K562 (cell line): Measurements from ENCODE around the gene PNPO. TPM values are rescaled to one million over a fixed set of nuclear protein-coding genes. Genes with fewer than 3 reads are reported as not detected.

Experiments used
- FOXA3 ChIP-seq, 2 experiments: fragments of 450-650 bp in 1 of 2; sonication (generic) in 1 of 2; formaldehyde crosslinking; IDR thresholded peaks in 1 of 2; conservative IDR thresholded peaks in 1 of 2; 2 replicates each; pipeline versions ENCODE4 v1.4.0 to v1.8.0; 2020 to 2022; ENCODE audit warnings: mild to moderate bottlenecking in 2 of 2, missing genetic modification reagents in 1 of 2
- HMBOX1 ChIP-seq: sonication (generic); IDR thresholded peaks from 2 replicates; pipeline ENCODE4 v1.6.1; 2016
- HMG20A ChIP-seq: fragments of 450-650 bp; formaldehyde crosslinking; conservative IDR thresholded peaks from 2 replicates; pipeline ENCODE4 v1.4.0; 2020; ENCODE audit warnings: mild to moderate bottlenecking, mixed read lengths
- KDM2B ChIP-seq: fragments of 250-450 bp; sonication (Bioruptor Pico); IDR thresholded peaks from 2 replicates; pipeline ENCODE4 v1.8.0; 2021; ENCODE audit warnings: mild to moderate bottlenecking, moderate library complexity
- NUFIP1 ChIP-seq: fragments of 450-650 bp; IDR thresholded peaks from 2 replicates; pipeline ENCODE4 v1.6.1; 2018; ENCODE audit not compliant: partially characterized antibody
- SAP30 ChIP-seq: fragments of 200-600 bp; sonication (generic); IDR thresholded peaks from 2 replicates; pipeline ENCODE4 v1.6.1; 2012; ENCODE audit warnings: borderline replicate concordance, low read depth, mild to moderate bottlenecking, moderate library complexity, low read length, control low read depth, inconsistent platforms; ENCODE audit not compliant: insufficient read depth, poor library complexity, severe bottlenecking
- ZNF583 ChIP-seq: fragments of 250-450 bp; sonication (Bioruptor Pico); IDR thresholded peaks from 2 replicates; pipeline ENCODE4 v1.4.0; 2020
- polyA plus RNA-seq, 8 experiments: library from polyadenylated mRNA; depleted of rRNA in 4 of 8; stranded (reverse) in 5 of 8; unstranded in 3 of 8; fragments of >200 nt; fragmentation: Nextera tagmentation in 2 of 8; fragmentation: Illumina TruSeq in 1 of 8; extraction: Ambion mirVana in 2 of 8; extraction: Trizol in 1 of 8; gene quantifications; 2 replicates each; pipeline versions ENCODE4 v1.2.1 to v1.2.3, GENCODE V29; 2011 to 2014; ENCODE audit warnings: inconsistent platforms in 1 of 8, missing spikeins in 1 of 8
- total RNA-seq, 7 experiments: library from RNA; depleted of rRNA in 6 of 7; stranded (reverse); fragments of >200 nt in 6 of 7; fragmentation: Illumina TruSeq in 2 of 7; extraction: Trizol in 2 of 7; gene quantifications; 2 replicates each; pipeline versions ENCODE4 v1.2.1 to v1.2.3, GENCODE V29; 2011 to 2021; ENCODE audit warnings: low replicate concordance in 1 of 7
- TF ChIP-seq, protein P1 (sequence below): IDR thresholded peaks from 2 replicates; pipeline ENCODE4 v1.6.1; 2016; ENCODE audit warnings: missing genetic modification characterization, missing compliant biosample characterization

PNPO gene
- total and polyA plus RNA-seq, 9 of the 15 experiments (the other 6 are each of a cell fraction or from before 2014, with no cell fraction given): 16.6 to 39.0 (median 27.4) TPM

GRCh38 chr17:47970725-47971499 is 29.5 kb downstream of the PNPO start, which contains the start of gene CDK5RAP3 (continued):
- no peak for TF ChIP-seq HMG20A
- TF ChIP-seq SAP30: peak; percentile 85
- no peak for TF ChIP-seq HMBOX1
- TF ChIP-seq KDM2B (CRISPR knock-in tag): no peak
- TF ChIP-seq FOXA3 (CRISPR knock-in tag; conservative IDR thresholded peaks at IDR 0.05 in 1 of 2, IDR thresholded peaks at IDR 0.05 in 1 of 2): peak in 1 of 2 experiments; percentile 69; a peak in 2 of 4 replicates
- TF ChIP-seq, protein P1, sequence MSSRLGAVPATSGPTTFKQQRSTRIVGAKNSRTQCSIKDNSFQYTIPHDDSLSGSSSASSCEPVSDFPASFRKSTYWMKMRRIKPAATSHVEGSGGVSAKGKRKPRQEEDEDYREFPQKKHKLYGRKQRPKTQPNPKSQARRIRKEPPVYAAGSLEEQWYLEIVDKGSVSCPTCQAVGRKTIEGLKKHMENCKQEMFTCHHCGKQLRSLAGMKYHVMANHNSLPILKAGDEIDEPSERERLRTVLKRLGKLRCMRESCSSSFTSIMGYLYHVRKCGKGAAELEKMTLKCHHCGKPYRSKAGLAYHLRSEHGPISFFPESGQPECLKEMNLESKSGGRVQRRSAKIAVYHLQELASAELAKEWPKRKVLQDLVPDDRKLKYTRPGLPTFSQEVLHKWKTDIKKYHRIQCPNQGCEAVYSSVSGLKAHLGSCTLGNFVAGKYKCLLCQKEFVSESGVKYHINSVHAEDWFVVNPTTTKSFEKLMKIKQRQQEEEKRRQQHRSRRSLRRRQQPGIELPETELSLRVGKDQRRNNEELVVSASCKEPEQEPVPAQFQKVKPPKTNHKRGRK (tag): no peak
- 0 out of 2 replicates have a peak, but pooled peaks have one; percentile 44 for TF ChIP-seq ZNF583 (CRISPR knock-in tag)
- no peak for TF ChIP-seq NUFIP1
